SH-SY5Y (cell line): ENCODE measurements around the gene HBB.

Experiments
- GATA2 ChIP-seq: IDR thresholded peaks from 2 replicates; pipeline ENCODE4 v1.6.1; 2011; ENCODE audit warnings: mild to moderate bottlenecking, low read depth, low read length
- GATA3 ChIP-seq: IDR thresholded peaks from 2 replicates; pipeline ENCODE4 v1.6.1; 2011; ENCODE audit warnings: low read depth, mild to moderate bottlenecking, low read length, moderate library complexity

- TF ChIP-seq GATA2 = no peak
- TF ChIP-seq GATA3 = no peak
Measured at GRCh38 chr11:5196067-5196466, 30.8 kb downstream of the HBB start.
